CD4-positive, alpha-beta T cell treated with Interleukin-15 for 4 hours (primary cell): ENCODE data around the gene NOXRED1.
"Not testable (repeated sequence)": the region's sequence is repeated elsewhere in the genome, so short reads cannot be mapped to it uniquely, and the experiment has no call there.

Source experiments
- DNase-seq: peaks from one replicate; pipeline ENCODE4 v3.0.0-alpha.2; 2020; ENCODE audit warnings: low spot score

NOXRED1 gene, protein sequence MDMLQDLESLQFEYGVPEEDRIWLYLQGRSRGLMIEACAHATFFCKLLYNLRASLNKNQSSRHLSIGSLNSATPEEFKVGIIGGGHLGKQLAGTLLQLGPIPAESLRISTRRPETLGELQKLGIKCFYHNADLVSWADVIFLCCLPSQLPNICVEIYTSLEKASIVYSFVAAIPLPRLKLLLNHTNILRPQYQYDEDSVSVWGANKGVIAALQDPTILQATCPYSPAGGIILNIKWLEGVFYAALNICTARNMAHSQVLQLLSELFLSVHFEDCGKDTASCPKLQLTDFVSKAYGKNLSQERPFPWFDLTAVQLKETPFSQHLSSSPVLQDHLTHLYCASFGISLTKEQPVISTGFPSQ

DNA sequence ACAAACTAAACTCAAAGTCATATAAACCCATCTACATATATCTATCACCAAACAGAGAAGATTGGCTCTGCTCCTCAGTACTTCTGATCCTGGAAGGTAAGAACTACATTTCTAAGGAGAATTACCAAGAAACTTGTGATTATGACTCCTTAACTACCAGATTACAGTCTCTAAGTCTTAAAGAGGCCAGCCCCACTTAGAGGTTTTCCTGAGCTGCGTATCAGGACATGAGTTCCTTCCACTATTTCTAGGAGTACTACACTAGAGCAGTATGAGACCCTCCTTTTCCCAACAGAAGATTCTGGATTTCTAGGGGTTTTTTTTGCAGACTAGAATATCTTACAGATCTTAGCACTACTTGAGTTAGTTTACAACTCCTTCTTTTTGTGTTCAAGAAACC lies at the start of gene NOXRED1:
Gene NOXRED1, minus strand, starts transcription at position 101 of the 400 bp plus-strand sequence. CDS start 634 bp downstream, outside the sequence.
- no peak for DNase-seq

DNA sequence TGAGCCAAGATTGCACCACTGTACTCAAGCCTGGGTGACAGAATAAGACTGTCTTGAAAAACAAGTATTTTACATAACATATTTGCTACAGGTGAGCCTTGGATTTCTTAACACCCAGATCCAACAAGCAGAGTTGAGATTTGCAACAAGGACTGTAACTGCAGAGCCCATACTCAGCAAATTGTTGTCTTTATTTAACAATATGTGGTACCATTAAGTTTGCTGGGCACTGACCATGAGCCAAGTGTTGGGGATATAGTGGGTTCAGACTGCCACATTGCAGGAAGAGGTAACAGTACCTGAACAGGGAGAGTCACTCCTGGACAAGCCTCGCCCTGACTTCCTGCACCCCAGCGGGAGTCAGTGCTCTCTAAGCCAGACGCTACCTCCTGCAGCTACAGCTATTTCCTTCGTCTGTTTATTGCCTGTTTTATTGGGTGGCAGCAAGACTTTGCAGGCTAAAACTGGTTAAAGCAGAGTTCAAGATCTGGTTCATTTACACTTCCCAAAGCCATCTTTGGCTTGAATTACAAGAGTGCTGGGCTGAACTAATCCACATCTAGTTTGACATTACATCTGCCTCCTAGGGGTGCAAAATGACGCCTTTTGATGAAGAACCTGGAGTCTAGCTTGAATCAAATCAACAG lies 47.0 kb upstream of the NOXRED1 start:
- no peak for DNase-seq

DNA sequence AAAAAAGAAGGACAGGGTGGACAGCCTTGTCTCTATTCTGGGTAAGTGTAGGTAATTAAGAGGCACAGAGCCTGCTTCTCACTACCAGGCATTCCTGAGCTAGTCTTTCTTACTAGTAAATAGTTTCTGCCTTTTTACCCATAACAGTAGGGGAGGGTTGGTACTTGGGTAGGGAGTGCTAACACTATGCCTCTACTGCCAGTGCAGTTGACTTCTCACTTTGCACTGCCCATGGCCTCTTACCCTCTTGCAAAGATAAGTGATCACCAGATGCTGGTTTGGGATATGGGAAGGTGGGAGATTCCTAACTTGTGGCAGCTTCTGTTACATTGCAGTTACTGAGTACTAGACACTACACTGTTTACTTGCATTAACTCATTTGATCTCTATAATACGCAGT lies 46.2 kb upstream of the NOXRED1 start:
- no peak for DNase-seq

DNA sequence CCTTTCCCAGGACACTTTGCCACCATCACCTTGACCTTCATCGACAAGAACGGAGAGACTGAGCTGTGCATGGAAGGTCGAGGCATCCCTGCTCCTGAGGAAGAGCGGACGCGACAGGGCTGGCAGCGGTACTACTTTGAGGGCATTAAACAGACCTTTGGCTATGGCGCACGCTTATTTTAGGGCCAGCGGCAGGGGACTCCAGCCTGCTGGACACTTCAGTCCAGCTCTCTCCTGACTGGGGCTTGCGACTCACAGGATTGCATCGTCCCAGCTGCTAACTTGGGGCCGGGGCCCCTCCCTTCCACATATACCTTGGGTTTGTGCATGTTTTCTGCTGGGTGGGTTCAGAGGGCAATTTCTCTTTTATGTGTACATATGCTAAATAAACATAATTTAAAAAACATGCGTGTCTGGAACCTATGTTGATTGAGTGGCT lies 45.8 kb upstream of the NOXRED1 start:
- DNase-seq, result no peak

DNA sequence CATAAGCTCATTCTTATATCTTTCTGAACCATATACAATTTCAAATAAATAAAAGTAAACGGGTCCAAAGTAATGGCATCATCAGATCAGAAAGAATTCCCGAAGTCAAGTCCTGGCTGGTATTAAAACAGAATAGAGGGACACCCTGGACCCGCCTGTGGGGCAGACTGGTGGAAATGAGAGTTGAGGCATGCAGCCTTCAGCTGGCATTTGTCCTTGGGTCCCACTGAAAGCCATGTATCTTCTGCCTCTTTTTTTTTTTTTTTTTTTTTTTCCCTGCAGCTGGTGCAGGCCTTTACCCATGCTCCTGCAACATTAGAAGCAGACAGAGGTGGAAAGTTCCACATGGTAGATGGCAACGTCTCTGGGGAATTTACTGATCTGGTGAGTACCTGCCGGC lies 44.5 kb upstream of the NOXRED1 start:
- no peak for DNase-seq

DNA sequence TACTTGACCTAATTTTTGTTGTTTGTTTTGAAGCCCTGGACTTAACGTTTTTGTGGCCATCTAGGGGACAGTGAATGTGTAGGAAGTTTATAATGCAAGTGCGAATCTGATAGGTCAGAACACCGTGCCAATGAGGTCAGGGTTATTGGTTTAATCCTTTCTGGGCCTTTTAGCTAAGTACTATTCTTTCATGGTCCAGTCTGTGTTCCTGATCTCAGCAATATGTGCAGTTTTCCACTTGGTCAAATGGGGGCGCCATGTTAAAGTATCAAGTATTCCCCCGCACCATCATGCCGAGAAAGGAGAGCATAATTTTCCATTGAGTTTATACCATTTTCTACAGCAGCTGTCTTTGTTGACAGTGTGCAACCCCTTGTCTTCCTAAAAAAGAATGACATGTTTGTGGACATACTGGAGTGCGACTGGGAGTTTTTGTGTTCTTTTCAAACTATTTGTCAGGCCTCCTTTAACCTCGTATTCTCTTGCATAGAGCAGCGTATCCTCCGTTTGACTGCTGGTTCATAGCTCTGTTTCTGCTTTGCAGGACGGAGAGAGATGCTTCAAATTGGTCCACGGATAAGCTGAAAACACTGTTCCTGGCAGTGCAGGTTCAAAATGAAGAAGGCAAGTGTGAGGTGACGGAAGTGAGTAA lies 35.9 kb upstream of the NOXRED1 start:
- peak; percentile 55 for DNase-seq

DNA sequence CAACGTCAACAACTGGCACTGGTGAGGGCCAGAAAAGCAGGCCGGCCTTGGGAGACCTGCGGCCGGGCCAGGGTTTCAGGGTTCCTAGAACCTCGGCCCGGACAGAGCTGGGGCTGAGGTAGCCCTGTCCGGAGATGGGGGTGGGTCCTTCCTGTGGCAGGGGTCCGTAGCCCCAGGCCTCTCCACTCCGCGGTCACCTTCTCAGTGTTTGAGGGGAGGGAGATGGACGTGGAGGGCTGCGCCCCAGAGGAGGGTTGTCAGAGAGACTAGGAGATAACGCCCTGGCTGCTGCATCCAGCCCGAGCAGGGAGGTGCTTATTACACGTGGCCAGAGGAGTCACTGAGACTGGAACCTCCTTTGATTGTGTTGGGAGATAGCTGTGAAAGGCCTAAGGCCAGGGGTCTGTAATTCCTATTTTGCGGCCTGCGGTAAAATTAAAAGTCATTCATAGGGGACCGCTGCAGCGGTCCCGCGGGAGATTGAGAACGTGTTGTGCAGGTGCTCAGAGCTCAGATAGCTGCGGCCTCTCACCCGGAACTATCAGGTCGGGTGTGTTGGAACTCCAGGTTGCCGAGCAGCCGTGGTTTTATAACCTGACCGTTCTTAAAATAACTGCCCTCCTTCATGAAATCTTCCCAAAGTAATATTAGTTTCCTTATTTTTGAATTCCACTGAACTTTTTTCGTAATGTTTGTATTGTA lies 35.1 kb upstream of the NOXRED1 start:
- DNase-seq, result peak; percentile 14

DNA sequence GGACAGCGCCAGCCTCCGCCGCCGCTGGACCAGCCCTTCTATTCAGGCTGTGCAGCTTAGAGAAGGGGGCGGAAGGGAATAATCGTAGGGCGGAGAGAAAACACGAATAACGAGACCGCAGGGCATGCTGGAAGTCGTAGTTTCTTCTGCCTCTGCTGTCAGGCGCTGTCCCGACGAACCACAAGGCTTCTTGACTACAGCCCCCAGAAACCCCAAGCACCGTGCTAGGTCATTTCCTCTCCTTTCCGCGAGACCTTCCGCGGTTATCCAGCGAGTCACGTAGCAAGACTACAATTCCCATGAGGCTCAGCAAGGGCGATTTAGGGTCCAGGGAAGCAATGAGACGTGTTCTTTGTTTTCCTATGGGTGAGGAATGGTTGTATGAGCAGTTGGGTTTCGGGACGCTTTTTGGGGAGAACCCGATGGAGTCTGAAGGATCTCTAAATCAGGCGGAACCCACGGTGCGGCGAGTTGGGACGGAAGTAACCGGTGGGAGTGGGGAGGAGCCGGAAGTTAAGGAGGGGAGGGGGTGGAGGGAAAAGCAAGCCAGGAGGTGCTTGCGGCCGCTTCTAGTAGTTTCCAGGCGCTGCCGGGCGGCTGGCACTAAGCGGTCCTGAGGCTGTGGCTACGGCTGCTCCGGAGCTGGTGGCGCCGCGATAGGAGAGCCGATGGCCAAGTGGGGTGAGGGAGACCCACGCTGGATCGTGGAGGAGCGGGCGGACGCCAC lies 34.4 kb upstream of the NOXRED1 start, which contains the start of the genes AHSA1 and VIPAS39:
Gene AHSA1, plus strand, starts transcription at position 572 of the 727 bp plus-strand sequence. Its CDS starts 97 bp downstream, at position 669.
Gene VIPAS39, minus strand, starts transcription at position 80 of the 727 bp plus-strand sequence. CDS start 3,499 bp downstream, outside the sequence.
- peak; percentile 94 for DNase-seq

DNA sequence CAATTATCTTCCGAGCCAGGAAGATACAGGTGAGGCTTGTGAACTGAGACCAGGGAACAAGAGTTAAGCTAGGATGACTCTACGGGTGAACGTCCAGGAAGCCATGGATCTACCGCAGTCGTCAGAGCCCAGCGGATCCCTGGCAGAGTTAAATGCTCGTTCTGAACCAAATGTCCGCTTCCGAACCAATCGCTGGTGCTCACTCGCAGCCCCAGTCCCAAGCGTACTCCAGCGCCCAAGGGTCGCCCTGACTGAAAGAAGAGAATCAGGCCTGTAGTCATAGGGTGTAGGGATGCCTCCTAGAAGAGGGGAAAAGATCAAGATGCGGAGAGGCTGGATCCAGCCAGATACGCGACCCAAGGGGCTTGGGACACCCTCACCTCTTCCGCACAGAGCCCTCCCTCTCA lies 33.8 kb upstream of the NOXRED1 start:
- no peak for DNase-seq

DNA sequence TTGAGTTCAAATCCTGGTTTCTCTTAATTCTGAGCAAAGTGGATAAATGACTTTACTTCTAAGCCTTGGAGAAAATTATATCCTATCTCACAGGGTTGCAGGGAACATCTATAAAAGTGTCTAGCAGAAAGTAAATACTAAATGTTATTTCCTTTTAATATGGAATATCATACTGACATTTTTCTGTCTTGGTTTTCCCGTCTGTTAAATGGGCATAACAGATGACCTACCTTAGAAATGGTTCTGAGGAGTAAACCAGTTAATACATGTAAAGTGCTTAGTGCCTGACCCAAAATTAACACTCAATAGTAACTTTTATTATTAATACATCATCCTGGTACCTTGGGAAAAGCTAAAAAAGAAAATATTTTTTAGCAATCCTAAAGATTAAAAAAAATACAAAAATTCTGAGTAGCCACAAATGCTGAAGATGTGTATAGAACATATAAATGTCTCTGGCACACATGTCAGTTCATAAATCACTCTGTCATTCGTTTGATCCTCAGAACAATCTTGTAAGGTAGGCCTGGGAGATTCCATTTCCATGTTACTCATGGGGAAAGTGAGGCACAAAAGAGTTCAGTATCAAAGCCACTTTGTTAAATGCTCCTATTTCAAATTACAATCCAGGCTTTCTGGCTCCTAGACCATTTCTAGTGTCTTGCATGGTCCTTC lies 32.8 kb upstream of the NOXRED1 start:
- DNase-seq, result no peak

DNA sequence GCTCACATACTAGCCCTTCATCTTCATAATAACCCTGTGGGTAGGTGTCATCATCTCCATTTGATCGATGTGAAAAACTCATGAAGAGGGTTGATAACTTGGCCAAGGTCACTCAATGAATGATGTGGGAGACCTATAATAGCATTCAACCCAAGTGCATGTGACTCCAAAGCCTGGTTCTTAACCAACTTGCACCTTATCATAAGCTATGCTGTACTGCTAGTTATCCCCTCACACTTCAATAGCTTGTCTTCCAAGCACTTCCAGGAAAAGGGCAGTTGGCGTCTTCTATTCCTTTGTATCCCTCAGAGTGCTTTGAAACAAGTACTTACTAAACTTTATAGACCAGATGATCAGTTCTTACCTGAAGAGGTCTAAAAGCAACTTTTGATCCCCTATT lies 18.9 kb upstream of the NOXRED1 start:
- no peak for DNase-seq

DNA sequence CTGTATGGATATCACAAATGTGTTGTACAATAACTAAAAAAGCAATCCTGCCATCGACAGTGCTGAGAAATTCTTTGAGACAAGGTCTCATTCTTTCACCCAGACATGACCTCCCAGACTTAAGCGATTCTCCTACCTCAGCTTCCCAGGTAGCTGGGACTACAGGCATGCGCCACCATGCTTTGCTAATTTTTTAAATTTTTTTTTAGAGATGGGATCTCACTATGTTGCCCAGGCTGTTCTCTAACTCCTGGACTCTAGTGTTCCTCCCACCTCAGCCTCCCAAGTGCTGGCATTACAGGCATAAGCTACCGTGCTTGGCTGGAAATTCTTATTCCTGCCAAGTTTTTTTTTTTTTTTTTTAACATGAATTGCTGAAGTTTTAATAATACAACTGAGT lies 16.5 kb upstream of the NOXRED1 start:
- DNase-seq, result no peak

DNA sequence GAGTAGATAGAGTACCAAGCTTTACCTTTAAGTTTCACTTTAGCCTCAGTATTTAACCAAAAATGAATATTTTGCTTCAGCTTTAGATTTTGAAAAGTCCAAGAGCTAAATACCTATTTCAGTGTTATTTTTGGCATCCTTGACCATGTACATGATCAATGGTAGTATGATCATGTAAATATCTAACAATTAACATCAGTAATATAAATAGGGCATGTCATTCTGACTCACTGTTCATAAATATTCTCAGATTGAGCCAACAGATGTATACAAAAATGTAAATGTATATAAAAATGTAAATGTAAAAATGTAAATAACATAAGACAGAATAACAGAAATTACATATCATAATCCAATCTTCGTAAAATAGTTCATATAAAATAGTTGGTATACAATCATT lies 15.3 kb upstream of the NOXRED1 start:
- DNase-seq, result no peak

DNA sequence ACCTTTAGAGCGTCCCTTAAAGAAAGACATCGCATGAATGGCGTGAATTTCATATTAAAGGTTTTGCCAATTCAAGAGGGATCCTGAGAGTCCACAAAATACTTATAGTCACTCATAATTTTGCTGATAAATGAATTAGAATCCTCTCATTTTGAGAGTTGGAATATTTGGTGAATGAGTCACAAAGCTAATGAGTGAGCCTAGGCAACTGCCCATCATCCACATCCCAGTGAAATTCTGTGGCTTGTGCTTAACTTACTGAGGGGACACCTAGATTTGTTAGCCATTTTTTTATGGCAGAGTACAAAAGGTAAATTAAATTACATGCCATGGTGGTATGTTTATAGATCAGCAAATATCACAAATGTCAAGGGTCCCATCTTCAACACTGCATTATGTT lies 12.7 kb upstream of the NOXRED1 start:
- DNase-seq, result no peak

DNA sequence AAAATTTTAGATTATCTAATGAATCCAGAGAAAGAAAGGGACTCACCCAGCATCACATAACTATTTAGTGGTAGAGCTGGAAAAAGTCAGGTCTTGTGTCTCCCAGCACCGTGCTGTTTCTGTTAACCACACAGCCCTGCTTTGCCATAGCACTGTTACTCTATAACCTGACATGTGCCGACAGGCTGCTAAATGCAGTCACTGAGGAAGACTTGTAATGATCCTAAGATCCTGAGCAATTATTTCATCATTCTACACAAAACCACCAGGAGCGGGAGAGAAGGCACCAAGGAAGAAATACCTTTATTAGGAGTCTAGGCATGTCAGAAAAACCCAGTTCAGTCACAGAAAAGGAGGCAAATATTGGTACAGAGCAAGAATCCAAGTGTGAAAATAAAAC lies 3.1 kb upstream of the NOXRED1 start:
- DNase-seq, result no peak

DNA sequence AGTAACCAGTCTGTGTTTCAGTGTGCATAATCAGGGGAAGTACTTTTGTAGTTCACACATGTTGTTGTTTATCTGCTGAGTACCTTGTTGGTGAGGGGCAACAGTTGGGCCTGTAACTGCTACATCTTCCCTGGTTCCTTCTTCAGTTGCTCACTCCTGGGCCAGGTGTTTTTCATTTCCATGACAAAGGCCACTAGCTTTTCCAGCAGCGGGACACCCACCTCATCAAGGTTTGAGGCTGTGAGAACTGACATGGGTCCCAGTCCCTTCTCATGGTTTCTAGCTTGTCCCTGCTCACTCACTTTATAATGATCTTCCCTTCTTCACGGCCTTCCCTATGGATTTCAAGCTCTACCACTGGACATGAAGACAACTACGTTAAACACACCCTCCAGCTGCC lies 1.5 kb upstream of the NOXRED1 start:
- DNase-seq, result no peak

DNA sequence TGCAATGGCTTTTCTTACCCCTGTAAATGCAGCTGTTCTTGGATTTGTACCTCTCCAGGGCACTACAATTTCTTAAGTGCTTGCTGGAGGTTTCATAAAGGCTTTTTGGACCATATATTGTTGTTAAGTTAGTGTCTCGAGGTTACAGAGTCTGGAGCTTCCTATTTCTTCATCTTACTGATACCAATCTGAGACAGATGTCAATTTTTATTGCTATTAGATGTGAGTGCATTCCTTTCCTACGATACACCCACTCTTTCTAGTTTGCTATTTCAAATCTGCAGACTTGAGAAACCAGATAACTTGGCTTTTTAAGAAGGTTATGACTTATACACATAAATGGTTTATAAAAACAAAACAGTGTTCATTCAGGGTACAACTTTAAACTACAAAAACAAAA lies 2.1 kb downstream of the NOXRED1 start:
- no peak for DNase-seq

DNA sequence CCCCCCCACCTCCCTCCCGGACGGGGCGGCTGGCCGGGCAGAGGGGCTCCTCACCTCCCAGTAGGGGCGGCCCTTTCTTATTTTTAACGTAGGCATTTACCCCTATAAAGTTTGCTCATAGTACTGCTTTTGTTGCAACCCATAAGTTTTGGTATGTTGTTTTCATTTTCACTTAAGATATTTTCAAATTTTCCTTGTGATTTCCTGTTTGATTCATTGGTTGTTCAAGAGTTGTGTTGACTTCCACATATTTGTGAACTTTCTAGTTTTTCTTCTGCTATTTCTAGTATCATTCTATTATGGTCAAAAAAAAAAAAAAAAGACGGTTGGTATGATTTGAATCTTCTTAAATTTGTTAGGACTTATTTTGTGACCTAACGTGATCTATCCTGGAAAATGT lies 6.5 kb downstream of the NOXRED1 start:
- no peak for DNase-seq

DNA sequence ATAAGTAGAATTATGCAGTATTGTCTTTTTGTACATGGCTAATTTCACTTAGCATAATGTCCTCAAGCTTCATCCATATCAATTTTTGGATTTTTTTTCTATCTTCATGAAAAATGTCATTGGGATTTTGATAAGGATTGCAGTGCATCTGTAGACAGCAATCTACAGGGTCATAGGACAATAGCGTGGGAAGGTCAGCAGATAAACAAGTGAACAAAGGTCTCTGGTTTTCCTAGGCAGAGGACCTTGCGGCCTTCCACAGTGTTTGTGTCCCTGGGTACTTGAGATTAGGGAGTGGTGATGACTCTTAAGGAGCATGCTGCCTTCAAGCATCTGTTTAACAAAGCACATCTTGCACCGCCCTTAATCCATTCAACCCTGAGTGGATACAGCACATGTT lies 7.2 kb downstream of the NOXRED1 start:
- not testable (repeated sequence) for DNase-seq

DNA sequence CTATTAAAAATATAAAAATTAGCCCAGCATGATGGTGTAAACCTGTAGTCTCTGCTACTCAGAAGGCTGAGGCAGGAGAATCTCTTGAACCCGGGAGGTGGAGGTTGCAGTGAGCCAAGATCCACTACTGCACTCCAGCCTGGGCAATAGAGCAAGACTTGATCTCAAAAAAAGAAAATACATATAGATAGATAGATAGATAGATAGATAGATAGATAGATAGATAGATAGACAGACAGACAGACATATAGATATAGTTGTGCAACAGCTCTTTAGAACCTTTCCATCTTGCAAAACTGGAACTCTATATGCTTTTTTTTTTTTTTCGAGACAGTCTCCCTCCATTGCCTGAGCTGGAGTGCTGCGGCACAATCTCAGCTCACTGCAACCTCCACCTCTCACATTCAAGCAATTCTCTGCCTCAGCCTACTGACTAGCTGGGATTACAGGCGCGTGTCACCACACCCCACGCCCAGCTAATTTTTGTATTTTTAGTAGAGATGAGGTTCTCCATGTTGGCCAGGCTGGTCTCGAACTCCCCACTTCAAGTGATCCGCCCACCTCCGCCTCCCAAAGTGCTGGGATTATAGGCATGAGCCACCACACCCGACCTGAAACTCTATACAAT lies 7.8 kb downstream of the NOXRED1 start:
- DNase-seq, result not testable (repeated sequence)

DNA sequence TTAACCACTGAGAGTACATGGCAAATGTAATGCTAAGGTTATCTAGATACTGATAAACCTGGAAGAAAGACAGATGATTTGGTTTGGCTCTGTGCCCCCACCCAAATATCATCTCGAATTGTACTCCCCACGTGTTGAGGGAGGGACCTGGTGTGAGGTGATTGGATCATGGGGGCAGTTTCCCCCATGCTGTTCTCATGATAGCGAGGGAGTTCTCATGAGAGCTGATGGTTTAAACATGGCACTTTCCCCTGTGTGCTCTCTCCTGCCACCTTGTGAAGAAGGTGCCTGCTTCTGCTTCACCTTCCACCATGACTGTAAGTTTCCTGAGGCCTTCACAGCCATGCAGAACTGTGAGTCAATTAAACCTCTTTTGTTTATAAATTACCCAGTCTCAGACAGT lies 14.2 kb downstream of the NOXRED1 start:
- DNase-seq, result no peak
